HEK293 (cell line): ENCODE measurements around the gene FAM110A.

Source experiments
- CTCF ChIA-PET: fragments of 350-600 bp; formaldehyde crosslinking; extraction: SDS; loops from one replicate; lab custom pipeline; 2021; ENCODE audit warnings: antibody characterized with exemption; lab: Yijun Ruan, JAX
- POLR2A ChIA-PET: fragments of 300-600 bp; formaldehyde crosslinking; extraction: SDS; loops from one replicate; lab custom pipeline; 2020; ENCODE audit warnings: antibody characterized with exemption, inconsistent platforms; lab: Yijun Ruan, JAX
- H3K27ac ChIP-seq: fragments of 200-500 bp; sonication (Bioruptor generic); 2 replicates; pipeline ENCODE4 v1.5.1; 2014; ENCODE audit warnings: low read depth, low read length, control low read depth, inconsistent platforms; ENCODE audit errors: extremely low read depth
- H3K36me3 ChIP-seq, 2 experiments: fragments of 200-500 bp in 1 of 2; sonication (Bioruptor generic) in 1 of 2; 1 replicate in 1 of 2; 2 replicates in 1 of 2; pipeline ENCODE4 v1.5.1; 2014 to 2017; ENCODE audit warnings: inconsistent platforms in 2 of 2, low read length in 2 of 2; ENCODE audit not compliant: control insufficient read depth in 2 of 2, insufficient read depth in 1 of 2
- H3K4me1 ChIP-seq: fragments of 200-500 bp; sonication (Bioruptor generic); 2 replicates; pipeline ENCODE4 v1.5.1; 2014; ENCODE audit warnings: mild to moderate bottlenecking, low read length, inconsistent platforms; ENCODE audit not compliant: control insufficient read depth, insufficient read depth
- H3K4me3 ChIP-seq: 2 replicates; pipeline ENCODE4 v1.5.1; 2011; ENCODE audit warnings: low read depth, mild to moderate bottlenecking, control low read depth, low read length, moderate library complexity
- H3K9me3 ChIP-seq: fragments of 200-500 bp; sonication (Bioruptor generic); 2 replicates; pipeline ENCODE4 v1.5.1; 2014; ENCODE audit warnings: low read depth, low read length, inconsistent platforms; ENCODE audit not compliant: control insufficient read depth, insufficient read depth
- GFI1B ChIP-seq: fragments of 450-650 bp; formaldehyde crosslinking; IDR thresholded peaks from 2 replicates; pipeline ENCODE4 v1.5.1; 2016; ENCODE audit warnings: missing biosample characterization, missing genetic modification characterization
- GLI2 ChIP-seq: fragments of 450-650 bp; formaldehyde crosslinking; IDR thresholded peaks from 2 replicates; pipeline ENCODE4; 2017; ENCODE audit warnings: missing biosample characterization, missing genetic modification characterization, low read depth, borderline replicate concordance
- HOXA7 ChIP-seq: sonication (generic); formaldehyde crosslinking; IDR thresholded peaks from 2 replicates; pipeline ENCODE4 v1.8.1; 2022; ENCODE audit warnings: missing genetic modification reagents, borderline replicate concordance
- HOXD13 ChIP-seq: sonication (generic); formaldehyde crosslinking; IDR thresholded peaks from 2 replicates; pipeline ENCODE4 v1.8.0; 2022; ENCODE audit warnings: missing genetic modification reagents, borderline replicate concordance
- KLF1 ChIP-seq: fragments of 450-650 bp; formaldehyde crosslinking; IDR thresholded peaks from 2 replicates; pipeline ENCODE4 v1.5.1; 2016; ENCODE audit warnings: missing biosample characterization, missing genetic modification characterization
- KLF16 ChIP-seq: fragments of 450-650 bp; formaldehyde crosslinking; IDR thresholded peaks from 2 replicates; pipeline ENCODE4 v1.5.1; 2017; ENCODE audit warnings: missing biosample characterization, missing genetic modification characterization
- KLF8 ChIP-seq: fragments of 450-650 bp; formaldehyde crosslinking; IDR thresholded peaks from 2 replicates; pipeline ENCODE4 v1.5.1; 2016; ENCODE audit warnings: missing biosample characterization, missing genetic modification characterization
- SCRT1 ChIP-seq: fragments of 450-650 bp; formaldehyde crosslinking; IDR thresholded peaks from 2 replicates; pipeline ENCODE4 v1.5.1; 2016; ENCODE audit warnings: missing biosample characterization, missing genetic modification characterization, borderline replicate concordance
- SCRT2 ChIP-seq: fragments of 450-650 bp; formaldehyde crosslinking; IDR thresholded peaks from 2 replicates; pipeline ENCODE4 v1.5.1; 2016; ENCODE audit warnings: missing biosample characterization, missing genetic modification characterization
- ZFP3 ChIP-seq: fragments of 450-650 bp; formaldehyde crosslinking; IDR thresholded peaks from 2 replicates; pipeline ENCODE4 v1.5.1; 2016; ENCODE audit warnings: low read depth, missing biosample characterization, missing genetic modification characterization
- ZFP37 ChIP-seq: fragments of 450-650 bp; formaldehyde crosslinking; IDR thresholded peaks from 2 replicates; pipeline ENCODE4 v1.5.1; 2016; ENCODE audit warnings: missing biosample characterization, missing genetic modification characterization
- ZIC2 ChIP-seq: fragments of 450-650 bp; formaldehyde crosslinking; IDR thresholded peaks from 2 replicates; pipeline ENCODE4 v1.5.1; 2016; ENCODE audit warnings: missing biosample characterization, missing genetic modification characterization
- ZNF132 ChIP-seq: fragments of 450-650 bp; formaldehyde crosslinking; IDR thresholded peaks from 2 replicates; pipeline ENCODE4 v1.5.1; 2017; ENCODE audit warnings: missing biosample characterization, missing genetic modification characterization, borderline replicate concordance
- ZNF133 ChIP-seq: fragments of 450-650 bp; formaldehyde crosslinking; IDR thresholded peaks from 2 replicates; pipeline ENCODE4 v1.5.1; 2016; ENCODE audit warnings: missing biosample characterization, missing genetic modification characterization
- ZNF175 ChIP-seq: fragments of 450-650 bp; formaldehyde crosslinking; IDR thresholded peaks from 2 replicates; pipeline ENCODE4 v1.5.1; 2016; ENCODE audit warnings: missing biosample characterization, missing genetic modification characterization
- ZNF211 ChIP-seq: fragments of 450-650 bp; formaldehyde crosslinking; IDR thresholded peaks from 2 replicates; pipeline ENCODE4 v1.5.1; 2016; ENCODE audit warnings: low read depth, missing biosample characterization, missing genetic modification characterization
- ZNF350 ChIP-seq: fragments of 450-650 bp; formaldehyde crosslinking; IDR thresholded peaks from 2 replicates; pipeline ENCODE4 v1.5.0; 2017; ENCODE audit warnings: missing biosample characterization, mild to moderate bottlenecking, missing genetic modification characterization
- ZNF366 ChIP-seq: fragments of 450-650 bp; formaldehyde crosslinking; conservative IDR thresholded peaks from 2 replicates; pipeline ENCODE4 v1.5.1; 2016; ENCODE audit warnings: missing biosample characterization, missing genetic modification characterization
- ZNF416 ChIP-seq: fragments of 450-650 bp; formaldehyde crosslinking; IDR thresholded peaks from 2 replicates; pipeline ENCODE4 v1.5.1; 2016; ENCODE audit warnings: missing biosample characterization, missing genetic modification characterization
- ZNF433 ChIP-seq: fragments of 450-650 bp; formaldehyde crosslinking; IDR thresholded peaks from 2 replicates; pipeline ENCODE4 v1.5.1; 2016; ENCODE audit warnings: missing biosample characterization, missing genetic modification characterization, low read depth
- ZNF510 ChIP-seq: fragments of 450-650 bp; formaldehyde crosslinking; IDR thresholded peaks from 2 replicates; pipeline ENCODE4 v1.5.1; 2018; ENCODE audit warnings: mild to moderate bottlenecking, missing genetic modification characterization, missing biosample characterization; ENCODE audit not compliant: insufficient replicate concordance
- ZNF548 ChIP-seq: fragments of 450-650 bp; formaldehyde crosslinking; IDR thresholded peaks from 2 replicates; pipeline ENCODE4 v1.5.1; 2016; ENCODE audit warnings: missing biosample characterization, missing genetic modification characterization
- ZNF558 ChIP-seq: fragments of 450-650 bp; formaldehyde crosslinking; IDR thresholded peaks from 2 replicates; pipeline ENCODE4 v1.5.1; 2016; ENCODE audit warnings: missing biosample characterization, missing genetic modification characterization
- ZNF658 ChIP-seq: fragments of 450-650 bp; formaldehyde crosslinking; IDR thresholded peaks from 2 replicates; pipeline ENCODE4; 2016; ENCODE audit warnings: missing biosample characterization, missing genetic modification characterization
- ZNF701 ChIP-seq: fragments of 450-650 bp; formaldehyde crosslinking; IDR thresholded peaks from 2 replicates; pipeline ENCODE4 v1.5.1; 2016; ENCODE audit warnings: missing biosample characterization, missing genetic modification characterization
- ZNF785 ChIP-seq: fragments of 450-650 bp; formaldehyde crosslinking; IDR thresholded peaks from 2 replicates; pipeline ENCODE4 v1.5.1; 2016; ENCODE audit warnings: missing biosample characterization, missing genetic modification characterization
- ZNF837 ChIP-seq: fragments of 450-650 bp; formaldehyde crosslinking; IDR thresholded peaks from 2 replicates; pipeline ENCODE4 v1.5.1; 2016; ENCODE audit warnings: missing biosample characterization, missing genetic modification characterization
- ZXDB ChIP-seq: fragments of 450-650 bp; formaldehyde crosslinking; IDR thresholded peaks from 2 replicates; pipeline ENCODE4 v1.5.1; 2016; ENCODE audit warnings: missing biosample characterization, missing genetic modification characterization
- TF ChIP-seq, protein P1 (sequence below): fragments of 450-650 bp; formaldehyde crosslinking; IDR thresholded peaks from 2 replicates; pipeline ENCODE4 v1.5.1; 2017; ENCODE audit warnings: missing biosample characterization, missing genetic modification characterization
- TF ChIP-seq, protein P2 (sequence below): fragments of 450-650 bp; formaldehyde crosslinking; IDR thresholded peaks from 2 replicates; pipeline ENCODE4 v1.5.1; 2016; ENCODE audit warnings: missing biosample characterization, missing genetic modification characterization
- TF ChIP-seq, protein P3 (sequence below): fragments of 450-650 bp; formaldehyde crosslinking; IDR thresholded peaks from 2 replicates; pipeline ENCODE4 v1.5.1; 2017; ENCODE audit warnings: missing biosample characterization, missing genetic modification characterization
- TF ChIP-seq, protein P4 (sequence below): fragments of 450-650 bp; formaldehyde crosslinking; IDR thresholded peaks from 2 replicates; pipeline ENCODE4 v1.5.1; 2016; ENCODE audit warnings: missing biosample characterization, missing genetic modification characterization, low read depth
- TF ChIP-seq, protein P5 (sequence below): IDR thresholded peaks from 2 replicates; pipeline ENCODE4 v1.6.1; 2011; ENCODE audit warnings: mild to moderate bottlenecking, low read depth, low read length, borderline replicate concordance

FAM110A gene

DNA sequence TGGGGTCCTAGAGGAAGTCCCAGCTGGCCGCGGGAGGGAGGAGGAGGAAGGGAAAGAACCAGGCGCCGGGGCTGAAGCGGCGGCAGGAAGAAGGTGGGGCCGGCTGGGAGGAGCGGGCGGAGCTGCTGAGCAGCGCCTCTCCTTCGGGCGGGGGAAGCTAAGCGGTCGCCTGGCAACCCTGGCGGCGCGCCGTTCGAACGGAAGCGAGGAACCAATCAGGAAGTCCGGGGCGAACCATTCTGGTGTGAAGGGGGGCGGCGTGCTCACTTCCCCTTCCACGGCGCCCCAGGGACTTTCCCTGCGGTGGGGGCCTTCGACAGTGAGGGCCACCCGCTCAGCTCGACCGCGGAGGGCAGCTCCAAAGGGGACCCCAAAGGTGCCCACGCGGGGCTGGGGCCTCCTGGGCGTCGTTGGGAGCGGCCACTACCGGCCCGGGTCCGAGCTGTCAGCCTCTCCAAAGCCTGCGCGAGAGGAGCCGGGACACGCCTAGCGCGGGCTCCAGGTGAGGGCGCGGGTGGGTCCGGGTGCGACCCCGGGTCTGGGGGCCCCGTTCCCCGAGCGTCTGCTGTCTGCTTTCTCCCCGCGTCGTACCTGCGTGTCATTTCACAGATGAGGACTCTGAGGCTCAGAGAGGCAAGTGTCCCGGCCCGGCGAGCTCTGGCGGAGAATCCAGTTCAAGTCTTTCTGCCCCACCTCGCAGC is at the start of gene FAM110A:
Gene FAM110A (plus strand): TSS at position 266 of the 701 bp plus-strand sequence. CDS start 11,090 bp downstream, outside the sequence.
- POLR2A ChIA-PET: interaction anchor here (0.8 to 1.9 kb wide), 5 partner anchors 9 to 432 kb away, joined by 3 to 13 read pairs (median 4); partner anchors contain the start of gene SNPH
- peaks cover 3% of the 10 kb centered on the region; the same call in 1 of the 2 replicates for H3K4me1 ChIP-seq
- CTCF ChIA-PET: interaction anchor here (0.6 to 3.5 kb wide), 7 partner anchors 15 to 271 kb away, joined by 3 to 21 read pairs (median 4); no protein-coding TSS in a partner anchor
- no peaks in the 10 kb centered on the region for H3K9me3 ChIP-seq
- peak within 1 kb of the TSS; percentile 68; the same call in 1 of the 2 replicates for H3K27ac ChIP-seq
- H3K4me3 ChIP-seq: peak within 1 kb of the TSS; percentile 76
- H3K36me3 ChIP-seq: no peaks in the 10 kb centered on the region
- TF ChIP-seq ZNF350 (no peak), ZNF366 (peak; percentile 83), ZNF175 (tag by site-specific recombination) (no peak), ZNF837 (tag by site-specific recombination) (no peak), ZNF133 (tag by site-specific recombination) (no peak), GFI1B (tag by site-specific recombination) (no peak), ZNF416 (tag by site-specific recombination) (no peak), ZNF701 (tag by site-specific recombination) (no peak), KLF8 (peak; percentile 91), KLF1 (peak; percentile 64), ZNF548 (tag by site-specific recombination) (no peak), SCRT1 (tag by site-specific recombination) (no peak), SCRT2 (tag by site-specific recombination) (no peak), ZFP3 (tag by site-specific recombination) (no peak), ZXDB (tag by site-specific recombination) (peak; percentile 83), ZNF211 (tag by site-specific recombination) (no peak), HOXD13 (CRISPR knock-in tag) (no peak), ZFP37 (tag by site-specific recombination) (0 out of 2 replicates have a peak, but pooled peaks have one; percentile 23), ZNF658 (tag by site-specific recombination) (no peak), ZNF132 (tag by site-specific recombination) (no peak), GLI2 (tag by site-specific recombination) (no peak), HOXA7 (no peak), ZNF510 (tag by site-specific recombination) (no peak), ZNF558 (no peak), ZIC2 (tag by site-specific recombination) (peak; percentile 60), ZNF433 (tag by site-specific recombination) (no peak), KLF16 (tag by site-specific recombination) (no peak; the same call in none of the 2 replicates), ZNF785 (no peak)
- TF ChIP-seq, protein P1, sequence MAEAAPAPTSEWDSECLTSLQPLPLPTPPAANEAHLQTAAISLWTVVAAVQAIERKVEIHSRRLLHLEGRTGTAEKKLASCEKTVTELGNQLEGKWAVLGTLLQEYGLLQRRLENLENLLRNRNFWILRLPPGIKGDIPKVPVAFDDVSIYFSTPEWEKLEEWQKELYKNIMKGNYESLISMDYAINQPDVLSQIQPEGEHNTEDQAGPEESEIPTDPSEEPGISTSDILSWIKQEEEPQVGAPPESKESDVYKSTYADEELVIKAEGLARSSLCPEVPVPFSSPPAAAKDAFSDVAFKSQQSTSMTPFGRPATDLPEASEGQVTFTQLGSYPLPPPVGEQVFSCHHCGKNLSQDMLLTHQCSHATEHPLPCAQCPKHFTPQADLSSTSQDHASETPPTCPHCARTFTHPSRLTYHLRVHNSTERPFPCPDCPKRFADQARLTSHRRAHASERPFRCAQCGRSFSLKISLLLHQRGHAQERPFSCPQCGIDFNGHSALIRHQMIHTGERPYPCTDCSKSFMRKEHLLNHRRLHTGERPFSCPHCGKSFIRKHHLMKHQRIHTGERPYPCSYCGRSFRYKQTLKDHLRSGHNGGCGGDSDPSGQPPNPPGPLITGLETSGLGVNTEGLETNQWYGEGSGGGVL (tag by site-specific recombination): no peak
- TF ChIP-seq, protein P2, sequence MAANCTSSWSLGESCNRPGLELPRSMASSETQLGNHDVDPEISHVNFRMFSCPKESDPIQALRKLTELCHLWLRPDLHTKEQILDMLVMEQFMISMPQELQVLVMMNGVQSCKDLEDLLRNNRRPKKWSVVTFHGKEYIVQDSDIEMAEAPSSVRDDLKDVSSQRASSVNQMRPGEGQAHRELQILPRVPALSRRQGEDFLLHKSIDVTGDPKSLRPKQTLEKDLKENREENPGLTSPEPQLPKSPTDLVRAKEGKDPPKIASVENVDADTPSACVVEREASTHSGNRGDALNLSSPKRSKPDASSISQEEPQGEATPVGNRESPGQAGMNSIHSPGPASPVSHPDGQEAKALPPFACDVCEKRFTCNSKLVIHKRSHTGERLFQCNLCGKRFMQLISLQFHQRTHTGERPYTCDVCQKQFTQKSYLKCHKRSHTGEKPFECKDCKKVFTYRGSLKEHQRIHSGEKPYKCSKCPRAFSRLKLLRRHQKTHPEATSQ: peak; percentile 84; the same call in 1 of the 2 replicates
- TF ChIP-seq, protein P3, sequence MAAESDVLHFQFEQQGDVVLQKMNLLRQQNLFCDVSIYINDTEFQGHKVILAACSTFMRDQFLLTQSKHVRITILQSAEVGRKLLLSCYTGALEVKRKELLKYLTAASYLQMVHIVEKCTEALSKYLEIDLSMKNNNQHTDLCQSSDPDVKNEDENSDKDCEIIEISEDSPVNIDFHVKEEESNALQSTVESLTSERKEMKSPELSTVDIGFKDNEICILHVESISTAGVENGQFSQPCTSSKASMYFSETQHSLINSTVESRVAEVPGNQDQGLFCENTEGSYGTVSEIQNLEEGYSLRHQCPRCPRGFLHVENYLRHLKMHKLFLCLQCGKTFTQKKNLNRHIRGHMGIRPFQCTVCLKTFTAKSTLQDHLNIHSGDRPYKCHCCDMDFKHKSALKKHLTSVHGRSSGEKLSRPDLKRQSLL (tag by site-specific recombination): no peak
- TF ChIP-seq, protein P4, sequence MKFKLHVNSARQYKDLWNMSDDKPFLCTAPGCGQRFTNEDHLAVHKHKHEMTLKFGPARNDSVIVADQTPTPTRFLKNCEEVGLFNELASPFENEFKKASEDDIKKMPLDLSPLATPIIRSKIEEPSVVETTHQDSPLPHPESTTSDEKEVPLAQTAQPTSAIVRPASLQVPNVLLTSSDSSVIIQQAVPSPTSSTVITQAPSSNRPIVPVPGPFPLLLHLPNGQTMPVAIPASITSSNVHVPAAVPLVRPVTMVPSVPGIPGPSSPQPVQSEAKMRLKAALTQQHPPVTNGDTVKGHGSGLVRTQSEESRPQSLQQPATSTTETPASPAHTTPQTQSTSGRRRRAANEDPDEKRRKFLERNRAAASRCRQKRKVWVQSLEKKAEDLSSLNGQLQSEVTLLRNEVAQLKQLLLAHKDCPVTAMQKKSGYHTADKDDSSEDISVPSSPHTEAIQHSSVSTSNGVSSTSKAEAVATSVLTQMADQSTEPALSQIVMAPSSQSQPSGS (tag by site-specific recombination): no peak
- TF ChIP-seq, protein P5, sequence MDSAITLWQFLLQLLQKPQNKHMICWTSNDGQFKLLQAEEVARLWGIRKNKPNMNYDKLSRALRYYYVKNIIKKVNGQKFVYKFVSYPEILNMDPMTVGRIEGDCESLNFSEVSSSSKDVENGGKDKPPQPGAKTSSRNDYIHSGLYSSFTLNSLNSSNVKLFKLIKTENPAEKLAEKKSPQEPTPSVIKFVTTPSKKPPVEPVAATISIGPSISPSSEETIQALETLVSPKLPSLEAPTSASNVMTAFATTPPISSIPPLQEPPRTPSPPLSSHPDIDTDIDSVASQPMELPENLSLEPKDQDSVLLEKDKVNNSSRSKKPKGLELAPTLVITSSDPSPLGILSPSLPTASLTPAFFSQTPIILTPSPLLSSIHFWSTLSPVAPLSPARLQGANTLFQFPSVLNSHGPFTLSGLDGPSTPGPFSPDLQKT: no peak
